ENCODE data around the gene NFIB.

DNA sequence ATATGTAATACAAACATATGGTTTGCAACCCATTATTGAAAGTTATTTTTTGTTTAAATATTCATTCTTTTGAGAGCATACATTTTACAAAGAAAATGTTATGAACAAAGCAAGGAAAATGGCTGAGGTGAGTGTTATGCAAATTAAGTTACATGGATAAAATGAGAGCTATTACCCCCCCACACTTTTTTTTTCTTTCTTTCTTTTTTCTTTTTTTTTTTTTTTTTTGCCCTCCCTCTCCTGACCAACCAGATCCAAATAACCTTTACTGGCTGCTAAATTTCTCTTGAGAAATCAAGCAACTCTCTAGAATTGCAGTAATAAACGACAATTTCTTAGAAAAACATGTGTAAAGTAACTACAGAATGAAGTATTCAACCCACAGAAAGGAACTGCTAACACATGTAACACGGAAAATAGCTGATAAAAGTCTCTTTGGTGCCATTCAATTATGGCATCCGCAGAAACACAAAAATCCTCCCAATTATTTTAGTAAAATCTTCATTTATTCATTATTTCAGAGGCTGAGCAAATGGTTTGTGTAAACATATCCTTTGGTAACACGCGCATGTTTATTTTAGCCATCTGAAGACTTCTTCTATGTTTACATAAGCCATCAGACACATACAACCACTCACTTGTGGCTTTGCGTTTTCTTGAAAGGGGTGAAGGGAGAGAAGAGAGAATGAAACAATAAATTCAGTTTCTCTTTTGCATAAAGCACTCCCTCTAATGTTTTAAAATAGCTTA lies 216.1 kb downstream of the NFIB start:
- no peak for TF ChIP-seq SUZ12 (IDR thresholded peaks at IDR 0.05)
- no peak for TF ChIP-seq SP1 (IDR thresholded peaks at IDR 0.05)

All from HEK293T (cell line).